NCI-H146 treated with DMSO at 0.1 percent for 48 hours (cell line): ENCODE measurements around the gene GANAB.
"Not testable (repeated sequence)": the region's sequence is repeated elsewhere in the genome, so short reads cannot be mapped to it uniquely, and the experiment has no call there.

Experiments
- DNase-seq: peaks from one replicate; lab custom pipeline; 2025; ENCODE audit not compliant: unreplicated experiment; lab: John Stamatoyannopoulos, UW

The GANAB gene

DNA sequence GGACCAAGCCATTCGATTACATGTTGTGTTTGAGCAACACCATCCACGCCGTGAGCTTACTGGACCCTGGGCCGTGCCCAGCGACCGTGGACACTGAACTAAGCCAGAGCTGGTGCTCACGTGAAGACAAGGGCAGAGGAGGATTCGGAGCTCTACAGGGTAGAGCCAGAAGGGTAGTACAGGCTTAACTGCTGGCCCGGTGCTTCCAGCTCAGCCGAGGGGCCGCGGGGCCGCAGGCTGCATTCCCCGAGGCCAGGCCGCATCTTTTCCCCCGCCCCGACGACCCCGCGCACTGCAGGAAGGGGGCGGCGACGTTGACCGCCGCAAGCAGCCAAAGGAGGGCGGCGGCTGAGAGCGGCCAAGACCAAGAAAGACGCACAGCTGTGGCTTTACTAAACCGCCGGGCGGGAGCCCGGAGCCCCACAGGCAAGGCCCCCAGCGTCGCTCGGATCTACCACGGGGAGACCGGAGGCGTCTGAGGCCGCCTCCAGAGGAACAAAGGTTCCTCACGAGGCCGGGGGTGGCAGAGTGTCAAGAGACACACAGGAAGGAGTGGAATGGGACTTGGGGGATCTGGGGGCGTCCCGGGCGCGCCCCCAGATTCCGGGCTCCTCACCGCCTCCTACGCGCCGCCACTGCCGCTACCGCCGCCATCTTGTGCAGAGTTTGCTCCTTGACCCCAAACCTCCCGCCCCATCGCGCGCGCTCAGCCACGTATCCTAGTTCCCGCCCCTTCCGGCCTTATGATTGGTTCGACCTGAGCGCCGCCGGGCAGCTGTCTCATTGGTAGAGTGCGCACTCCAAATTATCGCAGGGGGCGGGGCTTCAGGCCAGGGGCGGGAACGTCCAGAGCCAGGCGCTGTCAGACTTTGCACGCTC lies at the start of gene GANAB:
TSS of gene GANAB (minus strand) at position 668 of the 879 bp plus-strand sequence. CDS start at position 654, 14 bp downstream.
- peak; percentile 93 for DNase-seq

DNA sequence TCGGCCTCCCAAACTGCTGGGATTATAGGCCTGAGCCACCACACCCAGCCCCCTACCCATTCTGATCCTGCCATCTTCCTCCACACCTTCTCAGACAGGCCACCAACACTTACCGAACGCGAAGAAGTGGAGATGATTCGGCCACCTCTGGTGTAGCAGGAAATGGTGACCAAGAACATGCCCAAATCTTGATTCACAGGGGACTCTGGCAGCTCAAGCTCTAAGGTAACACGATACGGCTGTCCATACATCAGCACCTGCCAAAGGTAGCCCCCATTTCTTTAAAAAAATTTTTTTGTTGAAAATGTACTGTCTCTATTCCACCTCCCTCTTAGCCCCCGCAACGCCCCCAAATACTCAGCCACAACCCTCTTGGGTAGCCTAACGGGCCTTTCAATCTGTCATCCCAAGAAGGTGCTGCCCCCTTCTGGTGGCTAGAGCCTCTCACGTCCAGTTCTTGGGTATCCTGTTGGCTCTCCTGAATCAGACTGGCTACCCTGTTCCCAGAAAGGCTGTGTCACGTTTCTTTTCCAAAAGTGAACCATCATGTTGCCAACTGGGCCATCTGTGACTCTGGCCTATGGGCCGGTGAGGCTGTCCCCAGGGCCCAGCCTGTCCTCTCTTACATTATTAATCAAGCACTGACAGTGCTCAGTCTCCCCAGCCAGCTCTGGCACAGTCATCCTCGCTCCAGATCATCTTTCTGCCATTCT lies 48.2 kb upstream of the GANAB start:
- DNase-seq, result peak; percentile 25

DNA sequence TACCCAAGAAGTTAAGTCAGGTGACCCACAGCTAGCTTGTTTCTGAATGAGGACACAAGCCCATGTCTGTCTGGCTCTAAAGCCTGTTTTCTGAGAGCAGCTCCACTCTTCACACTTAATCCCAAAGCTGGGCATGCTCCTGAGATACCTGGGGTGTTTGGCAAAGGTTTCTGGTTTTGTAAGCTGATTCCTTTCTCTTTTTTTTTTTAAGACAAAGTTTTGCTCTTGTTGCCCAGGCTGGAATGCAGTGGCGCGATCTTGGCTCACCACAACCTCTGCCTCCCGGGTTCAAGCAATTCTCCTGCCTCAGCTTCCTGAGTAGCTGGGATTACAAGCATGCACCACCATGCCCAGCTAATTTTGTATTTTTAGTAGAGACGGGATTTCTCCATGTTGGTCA lies 47.2 kb upstream of the GANAB start:
- DNase-seq, result not testable (repeated sequence)

DNA sequence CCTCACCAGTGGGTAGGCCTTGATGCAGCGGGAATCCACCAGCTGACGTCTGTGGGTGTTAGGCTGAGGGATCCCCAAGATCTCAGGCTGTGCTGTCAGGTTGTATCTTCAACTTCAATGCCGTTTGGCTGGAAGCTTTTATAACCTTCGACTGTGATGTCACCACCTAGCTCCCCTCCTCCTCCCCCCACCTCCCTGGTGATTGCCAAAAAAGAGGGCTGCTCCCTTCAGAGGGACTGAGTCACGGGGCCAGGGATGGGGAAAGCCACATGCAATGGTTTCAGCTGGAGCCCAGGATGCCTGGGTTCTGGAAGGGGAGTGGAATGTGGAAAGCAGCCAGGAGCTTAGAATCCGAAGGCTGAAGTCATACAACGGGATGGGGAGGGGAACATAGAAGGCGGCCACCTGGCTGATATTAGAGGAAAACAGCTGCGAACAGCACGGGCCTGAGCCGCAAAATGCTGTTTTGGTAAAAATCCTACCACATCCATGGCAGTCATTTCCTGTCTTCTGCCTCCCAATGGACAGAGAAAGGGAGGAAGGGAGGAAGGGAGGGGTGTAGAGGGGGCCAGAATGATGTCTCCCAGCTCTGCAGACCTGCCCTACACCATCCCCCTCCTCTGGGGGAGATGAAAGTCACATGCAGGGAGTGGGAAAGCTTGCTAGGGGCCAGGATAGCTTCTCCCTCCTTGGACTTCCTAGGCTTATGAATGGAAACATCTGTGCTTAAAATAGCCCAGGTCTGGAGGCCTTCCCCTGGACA lies 43.2 kb upstream of the GANAB start, which contains the start of gene LRRN4CL:
TSS of gene LRRN4CL (minus strand) at position 110 of the 763 bp plus-strand sequence. CDS start 1,022 bp downstream, outside the sequence.
- no peak for DNase-seq

DNA sequence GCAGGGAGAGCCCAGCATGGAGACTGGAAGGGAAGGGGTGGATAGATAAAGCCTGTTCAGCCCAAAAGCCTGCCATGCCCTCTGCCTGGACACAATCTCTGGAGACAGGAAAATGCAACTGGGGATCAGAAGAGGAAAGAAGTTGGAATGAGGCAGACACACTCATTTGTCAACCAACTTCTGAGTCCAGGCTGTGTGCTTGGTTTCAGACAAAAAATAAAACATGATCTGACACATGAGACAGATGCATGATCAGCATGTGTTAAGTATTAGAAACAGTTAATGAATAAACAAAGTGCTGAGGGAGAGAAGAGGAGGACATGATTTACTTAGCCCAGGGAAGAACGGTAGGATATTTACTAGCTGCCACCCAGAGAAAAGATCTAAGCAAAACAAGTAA lies 42.1 kb upstream of the GANAB start:
- no peak for DNase-seq

- no peak for DNase-seq
These were observed 41.3 kb upstream of the GANAB start for GRCh38 chr11:62687508-62688396.

GRCh38 chr11:62682518-62682917 lies 36.1 kb upstream of the GANAB start:
- DNase-seq, result no peak

- peak; percentile 37 for DNase-seq
These were observed 34.4 kb upstream of the GANAB start for GRCh38 chr11:62680825-62681240.

GRCh38 chr11:62678770-62679696 lies 32.6 kb upstream of the GANAB start, which contains the start of gene UBXN1:
Gene UBXN1 (minus strand): TSS chr11:62679073. CDS start chr11:62678923, 150 bp downstream.
- peak; percentile 81 for DNase-seq

DNA sequence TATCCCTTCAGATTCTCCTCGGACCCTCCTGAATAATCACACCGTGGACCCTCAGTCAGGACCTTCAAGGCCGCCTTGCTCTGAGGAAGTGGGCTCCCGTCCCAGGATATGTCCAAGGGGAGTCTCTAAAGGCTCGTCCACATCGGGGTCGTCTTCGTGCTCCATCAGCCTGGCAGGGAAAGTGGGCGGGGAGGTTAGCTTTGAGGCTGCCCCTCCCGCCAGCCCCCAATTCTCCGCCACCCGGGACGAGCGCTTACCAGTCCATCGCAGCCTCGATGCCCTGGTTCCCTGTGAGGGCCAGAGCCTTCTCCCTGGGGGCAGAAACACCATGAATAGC lies 32.0 kb upstream of the GANAB start:
- no peak for DNase-seq

- DNase-seq, result no peak
These were observed 31.3 kb upstream of the GANAB start for GRCh38 chr11:62677714-62678113.

DNA sequence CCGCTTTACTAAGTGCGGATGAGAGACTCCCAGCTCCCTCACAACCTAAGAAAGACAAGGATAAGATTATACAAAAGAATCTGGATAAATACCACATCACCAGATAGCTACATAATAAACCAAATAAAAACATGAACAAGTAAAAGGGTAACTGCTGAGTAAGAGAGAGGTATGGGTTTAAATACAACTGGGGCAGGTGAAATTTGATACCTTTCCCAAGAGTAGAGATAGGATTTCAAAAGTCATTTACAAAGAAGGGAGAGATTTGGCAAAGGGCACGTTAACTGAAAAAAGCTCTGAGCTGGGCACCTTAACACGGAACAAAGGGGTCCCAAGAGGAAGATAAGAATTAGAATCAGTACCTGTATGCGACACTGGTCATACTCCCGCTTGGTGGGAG lies 30.7 kb upstream of the GANAB start:
- no peak for DNase-seq

DNA sequence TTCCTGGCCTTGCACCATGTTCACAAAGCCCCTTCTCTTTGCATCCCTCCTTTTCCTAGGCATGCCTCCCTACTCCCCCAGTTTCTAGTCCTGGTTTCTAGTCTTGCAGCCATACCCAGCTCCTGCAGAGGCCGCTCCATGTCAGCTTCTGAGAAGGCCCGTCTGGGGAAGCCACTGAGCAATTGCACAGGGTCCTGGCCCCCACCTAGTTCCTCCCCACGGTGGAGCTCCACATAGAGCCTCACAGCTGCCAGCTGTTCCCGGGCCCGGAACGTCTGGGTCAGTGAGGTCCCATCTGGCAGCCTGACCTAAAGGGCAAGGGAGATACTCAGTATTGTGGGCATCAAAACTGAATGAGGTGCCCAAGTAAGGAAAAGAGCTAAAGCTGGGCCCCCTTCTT lies 30.3 kb upstream of the GANAB start:
- DNase-seq, result no peak

DNA sequence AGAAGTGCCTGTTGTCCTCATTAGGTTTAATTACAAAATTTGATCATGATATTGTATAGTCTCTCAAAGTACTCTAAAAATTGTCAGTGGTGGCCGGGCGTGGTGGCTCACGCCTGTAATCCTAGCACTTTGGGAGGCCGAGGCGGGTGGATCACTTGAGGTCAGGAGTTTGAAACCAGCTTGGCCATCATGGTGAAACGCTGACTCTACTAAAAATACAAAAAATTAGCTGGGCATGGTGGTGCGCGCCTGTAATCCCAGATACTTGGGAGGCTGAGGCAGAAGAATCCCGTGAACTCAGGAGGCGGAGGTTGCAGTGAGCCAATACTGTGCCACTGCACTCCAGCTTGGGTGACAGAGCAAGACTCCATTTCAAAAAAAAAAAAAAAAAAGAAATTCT lies 29.0 kb upstream of the GANAB start:
- DNase-seq, result not testable (repeated sequence)

DNA sequence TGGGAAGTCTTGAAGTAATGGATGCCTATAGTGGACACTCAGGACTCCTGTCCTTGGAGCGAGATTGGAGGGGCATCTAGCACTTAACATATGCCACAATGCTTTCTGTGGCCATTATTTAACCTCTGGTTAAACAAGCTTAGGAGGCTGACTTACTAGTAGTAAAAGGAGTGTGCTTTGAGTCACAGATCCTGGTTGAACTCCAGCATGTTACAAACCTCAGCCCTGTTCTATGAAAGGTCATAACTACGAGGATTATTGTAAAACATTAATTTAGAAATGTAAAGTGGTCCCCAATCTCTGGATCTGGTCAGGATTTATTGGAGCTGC lies 26.7 kb upstream of the GANAB start:
- no peak for DNase-seq

- peak; percentile 77 for DNase-seq
These were observed 25.4 kb upstream of the GANAB start, which contains the start of the genes LBHD1 and UQCC3 for GRCh38 chr11:62671608-62672389. Gene LBHD1 (minus strand): TSS chr11:62672267. CDS start chr11:62670031, 2,236 bp downstream. Gene UQCC3 (plus strand): TSS chr11:62671673. CDS start chr11:62671746, 73 bp downstream.

DNA sequence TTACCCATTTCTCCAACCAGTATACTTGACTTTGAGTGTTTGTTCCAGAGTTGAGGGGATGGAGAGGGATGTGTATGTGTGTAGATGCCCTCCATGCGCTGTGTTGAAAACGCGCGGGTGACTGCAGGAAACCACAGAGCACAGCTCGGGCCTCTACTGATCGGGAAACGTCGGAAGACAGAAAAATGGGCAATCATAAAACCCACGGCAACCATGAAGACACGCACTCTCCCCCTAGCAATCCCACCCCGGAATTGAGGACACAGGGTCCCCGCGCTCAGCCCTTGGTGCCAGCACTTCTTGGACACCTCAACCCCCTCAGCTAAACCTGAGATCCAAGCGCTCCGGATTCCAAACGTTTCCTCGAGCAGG lies 24.8 kb upstream of the GANAB start:
- peak; percentile 63 for DNase-seq

DNA sequence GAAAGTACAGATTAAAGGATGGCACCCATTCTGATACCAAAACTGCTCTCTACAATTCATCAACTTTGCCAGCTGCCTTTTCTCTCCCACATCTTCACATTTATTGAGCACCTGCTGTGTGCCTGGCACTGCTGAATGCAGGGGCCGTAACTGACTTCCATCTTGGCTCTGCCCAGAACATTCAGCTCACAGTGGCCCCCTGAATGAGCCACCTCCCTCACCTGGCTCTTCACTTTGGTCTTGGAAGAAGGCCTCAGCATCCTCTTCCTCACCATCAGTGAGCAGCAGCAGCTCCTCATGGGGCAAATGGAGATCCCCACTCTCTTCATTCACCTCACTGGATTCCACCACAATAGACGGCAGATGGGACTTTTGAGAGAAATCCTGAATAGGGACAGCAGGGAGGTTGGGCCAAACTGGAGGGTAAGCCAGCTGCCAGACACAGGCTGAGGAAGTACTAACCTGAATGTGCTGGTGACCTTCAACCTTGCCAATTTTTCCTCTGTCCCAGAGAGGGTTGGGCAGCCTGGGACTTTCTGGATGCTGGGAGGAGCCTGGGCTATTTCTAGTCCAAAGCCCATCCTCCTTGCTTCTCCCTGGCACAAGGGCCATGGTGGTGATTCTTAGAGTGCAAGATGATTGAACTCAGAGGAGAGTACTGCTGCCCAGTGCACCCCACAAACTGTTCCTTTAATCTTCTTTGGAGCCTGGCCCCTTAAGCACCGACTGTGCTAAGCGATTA lies 23.2 kb upstream of the GANAB start:
- no peak for DNase-seq
